Right lobe of liver (tissue), 6 donors: ENCODE measurements around the gene PHTF2. TPM values are rescaled to one million over a fixed set of nuclear protein-coding genes. Genes with fewer than 3 reads are reported as not detected.
"Not testable (repeated sequence)": the region's sequence is repeated elsewhere in the genome, so short reads cannot be mapped to it uniquely, and the experiment has no call there.

ENCODE experiments used
- ATAC-seq, 4 donors: fragments of 200-7000 bp; cut with Tn5 transposase; one replicate each; pipeline ENCODE4 v1.9.1; 2020; ENCODE audit warnings: mild to moderate bottlenecking in 4 of 4, moderate library complexity in 4 of 4
- DNase-seq, 3 donors: peaks; one replicate each; pipeline ENCODE4 v3.0.0-alpha.2; 2020
- H3K27ac ChIP-seq, 3 donors: fragments of 200-600 bp; one replicate each; pipeline ENCODE4 v1.8.0; 2022
- H3K27me3 ChIP-seq, 2 donors: fragments of 200-600 bp; one replicate each; pipeline ENCODE4 v1.8.0; 2022
- H3K36me3 ChIP-seq, 4 donors: fragments of 200-600 bp; sonication (generic) in 1 of 4; one replicate each; pipeline versions ENCODE4 v1.5.1 to v1.8.0; 2017 to 2022; ENCODE audit warnings: control low read depth in 1 of 4
- H3K4me1 ChIP-seq, 4 donors: fragments of 200-600 bp; sonication (generic) in 1 of 4; one replicate each; pipeline versions ENCODE4 v1.5.1 to v1.8.0; 2017 to 2022; ENCODE audit warnings: control low read depth in 1 of 4
- H3K4me3 ChIP-seq, 3 donors: fragments of 200-600 bp; one replicate each; pipeline ENCODE4 v1.8.0; 2022
- H3K9me3 ChIP-seq, 4 donors: fragments of 200-600 bp; sonication (generic) in 1 of 4; one replicate each; pipeline versions ENCODE4 v1.5.1 to v1.8.0; 2017 to 2022; ENCODE audit warnings: control low read depth in 1 of 4
- CTCF ChIP-seq, 4 donors: fragments of 200-600 bp in 3 of 4; fragments of 450-650 bp in 1 of 4; IDR thresholded peaks; one replicate each; pipeline versions ENCODE4 v1.5.1 to v1.8.0; 2016 to 2022; ENCODE audit warnings: antibody characterized with exemption in 4 of 4, mild to moderate bottlenecking in 2 of 4
- POLR2A ChIP-seq: fragments of 450-650 bp; IDR thresholded peaks from one replicate; pipeline ENCODE4 v1.6.1; 2017; ENCODE audit warnings: antibody characterized with exemption, mild to moderate bottlenecking
- WGBS: methylation state at CpG from one replicate; pipeline ENCODE4 v1.1.6; 2018; ENCODE audit warnings: low coverage, low lambda C conversion rate; ENCODE audit not compliant: insufficient coverage; ENCODE audit errors: missing lambda C conversion rate; 5-methylcytosine and 5-hydroxymethylcytosine counted together
- intact Hi-C, 2 donors: fragments of 100-400 bp; cut with DNase I; formaldehyde crosslinking; loops; one replicate each; pipeline versions ENCODE4 v1.11.2 to v1.14.1; 2022
- total RNA-seq, 6 experiments: library from RNA; depleted of rRNA in 2 of 6; stranded (reverse); fragments of >200 nt in 2 of 6; fragmentation: NEBNext Ultra II Directional in 3 of 6; extraction: Animal tissue kit (Norgen Biotek cat#: 25700) in 3 of 6; gene quantifications; one replicate each; pipeline versions ENCODE4 v1.1.0 to v1.2.4, GENCODE V29; 2016 to 2023
- donor health status: DM: no; HTN: yes; CAD: no.
- donor health status: DM: no; HTN: no; CAD: no.
- donor health status: DM: no; HTN: no; CAD: no.
- donor health status: DM: no; HTN: yes; CAD: no.
- donor health status: DM: no; HTN: yes; CAD: no.

Gene PHTF2
- total RNA-seq, 6 experiments from 2014 or later: 2.4 to 6.8 (median 5.5) TPM

- Histone ChIP-seq H3K36me3 (no peaks in the 10 kb centered on the region), H3K27me3 (no peaks in the 10 kb centered on the region), H3K4me1 (no peaks in the 10 kb centered on the region), H3K9me3 (no peaks in the 10 kb centered on the region), H3K4me3 (no peak overlapping the region), H3K27ac (no peak overlapping the region)
- ATAC-seq (no peak), DNase-seq (no peak)
- TF ChIP-seq CTCF (IDR thresholded peaks at IDR 0.05) (no peak), POLR2A (no peak)
- 72% methylated on average over 3 of the region's 3 CpGs for WGBS
- intact Hi-C loops: no loop called here
Measured at GRCh38 chr7:77993838-77994237, 195.3 kb downstream of the PHTF2 start.

- TF ChIP-seq POLR2A (no peak), CTCF (IDR thresholded peaks at IDR 0.05) (no peak)
- H3K4me1 ChIP-seq: no peaks in the 10 kb centered on the region
- no peak overlapping the region for H3K27ac ChIP-seq
- DNase-seq: no peak
- no peak for ATAC-seq
- 56% methylated on average over 6 of the region's 6 CpGs for WGBS
- H3K36me3 ChIP-seq: no peaks in the 10 kb centered on the region
- no peaks in the 10 kb centered on the region for H3K9me3 ChIP-seq
- no peak overlapping the region for H3K4me3 ChIP-seq
- no peaks in the 10 kb centered on the region for H3K27me3 ChIP-seq
- intact Hi-C loops: no loop called here
Measured at GRCh38 chr7:77995717-77996116, 197.1 kb downstream of the PHTF2 start.

GRCh38 chr7:77999168-77999567 is 200.6 kb downstream of the PHTF2 start:
- H3K36me3 ChIP-seq, H3K4me1 ChIP-seq, H3K4me3 ChIP-seq, H3K27me3 ChIP-seq, intact Hi-C loops, H3K9me3 ChIP-seq, DNase-seq, H3K27ac ChIP-seq, ATAC-seq: not testable (repeated sequence)
- 49% methylated on average over 3 of the region's 3 CpGs for WGBS

DNA sequence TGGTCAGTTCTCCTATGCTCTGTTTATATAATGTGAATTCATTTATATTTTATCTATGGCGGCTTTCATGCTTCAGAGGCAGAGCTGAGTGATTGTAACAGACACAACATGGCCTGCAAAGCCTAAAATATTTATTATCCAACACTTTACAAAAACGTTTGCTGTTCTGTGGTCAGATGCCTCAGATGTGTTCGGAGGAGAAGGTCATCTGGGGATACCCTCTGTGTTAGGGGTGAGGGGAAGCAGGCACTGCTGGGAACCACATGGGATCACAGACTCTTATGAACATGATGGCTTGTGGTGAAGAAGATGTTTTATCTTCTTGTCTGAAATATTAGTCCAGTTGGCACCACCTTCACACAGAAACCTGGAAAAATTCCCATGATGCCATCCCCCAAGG is 203.4 kb downstream of the PHTF2 start:
- TF ChIP-seq CTCF (IDR thresholded peaks at IDR 0.05): no peak
- no peak for TF ChIP-seq POLR2A

GRCh38 chr7:78002715-78003114 is 204.1 kb downstream of the PHTF2 start:
- Histone ChIP-seq H3K9me3 (no peaks in the 10 kb centered on the region), H3K4me3 (no peak overlapping the region), H3K36me3 (no peaks in the 10 kb centered on the region), H3K27ac (no peak overlapping the region), H3K4me1 (no peaks in the 10 kb centered on the region), H3K27me3 (no peaks in the 10 kb centered on the region)
- WGBS: 78% methylated on average over 3 of the region's 4 CpGs
- no peak for TF ChIP-seq POLR2A
- no peak for TF ChIP-seq CTCF (IDR thresholded peaks at IDR 0.05)
- DNase-seq (no peak), ATAC-seq (no peak)
- intact Hi-C loops: no loop called here

More for the DNA sequence above, 203.4 kb downstream of the PHTF2 start:
- Histone ChIP-seq H3K27me3 (no peaks in the 10 kb centered on the region), H3K27ac (no peak overlapping the region), H3K4me1 (no peaks in the 10 kb centered on the region), H3K4me3 (no peak overlapping the region), H3K9me3 (no peaks in the 10 kb centered on the region), H3K36me3 (no peaks in the 10 kb centered on the region)
- no peak for ATAC-seq
- intact Hi-C loops: no loop called here
- WGBS: 56% methylated on average over 3 of the region's 3 CpGs
- no peak for DNase-seq
